C4-2B (cell line): Measurements from ENCODE around the gene MTUS2.

Source experiments
- ZFX ChIP-seq: fragments of 450-650 bp; IDR thresholded peaks from 2 replicates; pipeline ENCODE4 v1.6.1; 2017
- TF ChIP-seq, protein P1 (sequence below): fragments of 450-650 bp; conservative IDR thresholded peaks from 2 replicates; pipeline ENCODE4 v1.5.1; 2017; ENCODE audit warnings: mild to moderate bottlenecking

DNA sequence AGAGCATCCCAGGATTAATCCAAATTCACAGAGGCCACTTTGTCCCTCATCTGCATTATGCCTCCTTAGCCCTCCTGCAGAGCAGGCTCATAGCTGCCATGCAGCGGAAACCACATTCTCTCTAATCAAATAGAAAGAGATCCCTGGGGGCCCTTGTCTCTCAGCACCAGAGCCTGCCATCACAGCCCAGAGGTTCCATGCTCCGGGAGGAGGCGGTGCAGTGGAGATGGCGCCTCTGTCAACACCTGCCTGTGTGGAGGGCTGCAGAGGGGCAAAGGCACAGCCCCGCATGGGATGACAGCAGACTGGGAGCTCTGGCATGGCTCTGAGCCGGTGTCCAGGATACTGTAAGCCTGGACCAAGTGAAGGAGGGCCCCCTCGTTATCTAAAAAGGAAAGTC is 664.1 kb downstream of the MTUS2 start:
- TF ChIP-seq, protein P1, sequence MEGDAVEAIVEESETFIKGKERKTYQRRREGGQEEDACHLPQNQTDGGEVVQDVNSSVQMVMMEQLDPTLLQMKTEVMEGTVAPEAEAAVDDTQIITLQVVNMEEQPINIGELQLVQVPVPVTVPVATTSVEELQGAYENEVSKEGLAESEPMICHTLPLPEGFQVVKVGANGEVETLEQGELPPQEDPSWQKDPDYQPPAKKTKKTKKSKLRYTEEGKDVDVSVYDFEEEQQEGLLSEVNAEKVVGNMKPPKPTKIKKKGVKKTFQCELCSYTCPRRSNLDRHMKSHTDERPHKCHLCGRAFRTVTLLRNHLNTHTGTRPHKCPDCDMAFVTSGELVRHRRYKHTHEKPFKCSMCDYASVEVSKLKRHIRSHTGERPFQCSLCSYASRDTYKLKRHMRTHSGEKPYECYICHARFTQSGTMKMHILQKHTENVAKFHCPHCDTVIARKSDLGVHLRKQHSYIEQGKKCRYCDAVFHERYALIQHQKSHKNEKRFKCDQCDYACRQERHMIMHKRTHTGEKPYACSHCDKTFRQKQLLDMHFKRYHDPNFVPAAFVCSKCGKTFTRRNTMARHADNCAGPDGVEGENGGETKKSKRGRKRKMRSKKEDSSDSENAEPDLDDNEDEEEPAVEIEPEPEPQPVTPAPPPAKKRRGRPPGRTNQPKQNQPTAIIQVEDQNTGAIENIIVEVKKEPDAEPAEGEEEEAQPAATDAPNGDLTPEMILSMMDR = no peak
- TF ChIP-seq ZFX = no peak
